HG02763 (cell line): ENCODE data around the gene TUBAL3.
"Not testable (repeated sequence)": the region's sequence is repeated elsewhere in the genome, so short reads cannot be mapped to it uniquely, and the experiment has no call there.

Source experiments
- ATAC-seq: cut with Tn5 transposase; IDR thresholded peaks from one replicate; pipeline ENCODE4 v1.9.1; 2021; ENCODE audit warnings: mild to moderate bottlenecking, moderate library complexity; ENCODE audit not compliant: unreplicated experiment

Gene TUBAL3

DNA sequence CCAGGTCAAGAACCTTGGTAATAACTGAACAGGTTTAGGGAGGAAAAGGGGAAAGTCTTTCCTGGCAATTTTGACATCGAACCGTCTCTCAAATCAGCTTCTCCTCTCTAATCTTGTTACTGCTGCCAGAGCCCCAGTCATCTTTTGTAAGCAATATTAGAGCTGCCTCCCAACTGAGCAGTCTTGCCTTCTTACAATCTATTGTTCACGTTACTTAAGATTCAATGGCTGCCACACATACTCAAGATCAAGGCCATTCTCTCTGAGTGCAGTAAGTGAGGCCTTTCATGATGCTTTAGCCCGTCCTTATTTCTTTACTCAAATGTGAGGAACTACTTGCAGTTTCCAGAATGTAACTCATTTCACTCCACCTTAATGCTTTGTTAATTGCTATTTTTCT lies 20.1 kb upstream of the TUBAL3 start:
- no peak for ATAC-seq

DNA sequence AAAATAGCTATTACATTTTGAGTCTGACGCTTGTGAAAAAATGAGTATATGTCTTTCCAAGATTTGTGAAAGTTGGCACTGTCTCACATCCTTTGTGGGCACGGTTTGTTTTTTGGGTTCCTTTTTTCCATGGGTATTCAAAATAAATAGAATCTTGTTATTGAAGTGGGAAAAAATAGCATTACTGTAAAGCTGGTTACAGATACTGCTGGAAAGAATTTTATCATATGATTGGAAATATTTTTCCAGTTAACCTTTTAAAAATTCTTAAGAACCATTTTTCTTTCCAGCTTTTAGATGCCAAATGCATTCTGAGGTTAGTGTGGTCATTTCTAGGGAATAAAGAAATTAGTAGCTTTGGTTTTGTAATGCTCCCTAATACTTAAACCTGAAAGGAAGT lies 19.1 kb upstream of the TUBAL3 start:
- ATAC-seq: no peak

DNA sequence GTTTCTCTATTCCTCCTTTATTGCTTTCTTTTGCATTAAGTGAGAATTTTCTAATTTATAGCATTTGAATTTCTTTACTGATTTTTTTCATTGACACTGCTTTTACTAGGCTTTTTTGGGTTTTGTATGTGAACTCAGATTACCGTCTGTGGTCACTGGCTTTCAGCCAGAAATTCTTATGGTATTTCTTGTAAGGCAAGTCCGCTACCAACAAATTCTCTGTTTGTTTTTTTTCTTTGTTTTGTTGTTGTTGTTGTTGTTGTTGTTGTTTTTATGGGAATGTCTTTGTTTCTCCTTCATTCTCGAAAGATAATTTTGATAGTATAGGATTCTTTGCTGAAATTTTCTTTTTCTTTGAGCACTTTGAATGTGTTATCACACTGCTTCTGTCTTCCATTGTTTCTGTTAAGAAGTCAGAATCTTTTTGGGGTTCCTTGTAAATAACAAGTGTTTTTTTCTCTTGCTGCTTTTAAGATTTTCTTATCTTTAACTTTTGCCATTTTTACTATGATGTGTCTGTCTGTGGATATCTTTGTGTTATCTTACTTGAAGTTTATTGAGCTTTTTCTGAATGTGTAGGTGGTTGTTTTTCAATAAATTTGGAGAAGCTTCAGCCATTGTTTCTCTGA lies 15.0 kb upstream of the TUBAL3 start:
- no peak for ATAC-seq

DNA sequence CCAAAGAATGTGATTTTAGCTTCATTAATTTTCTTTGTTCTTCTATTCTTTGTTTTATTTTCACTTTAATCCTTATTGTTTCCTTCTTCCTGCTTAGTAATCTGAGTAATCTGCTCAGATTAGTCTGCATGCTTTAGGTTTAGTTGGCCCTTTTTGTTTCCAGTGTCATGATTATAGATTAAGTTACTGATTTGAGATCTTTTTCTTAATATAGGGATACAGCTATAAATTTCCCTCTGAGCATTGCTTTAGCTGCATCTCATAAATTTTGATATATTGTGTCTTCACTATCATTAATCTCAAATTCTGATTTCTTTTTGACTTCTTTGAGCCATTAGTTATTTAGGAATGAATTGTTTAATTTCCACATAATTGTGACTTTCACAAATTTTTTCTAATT lies 14.0 kb upstream of the TUBAL3 start:
- ATAC-seq: no peak

- no peak for ATAC-seq
These were observed 12.4 kb upstream of the TUBAL3 start for GRCh38 chr10:5416981-5417380.

DNA sequence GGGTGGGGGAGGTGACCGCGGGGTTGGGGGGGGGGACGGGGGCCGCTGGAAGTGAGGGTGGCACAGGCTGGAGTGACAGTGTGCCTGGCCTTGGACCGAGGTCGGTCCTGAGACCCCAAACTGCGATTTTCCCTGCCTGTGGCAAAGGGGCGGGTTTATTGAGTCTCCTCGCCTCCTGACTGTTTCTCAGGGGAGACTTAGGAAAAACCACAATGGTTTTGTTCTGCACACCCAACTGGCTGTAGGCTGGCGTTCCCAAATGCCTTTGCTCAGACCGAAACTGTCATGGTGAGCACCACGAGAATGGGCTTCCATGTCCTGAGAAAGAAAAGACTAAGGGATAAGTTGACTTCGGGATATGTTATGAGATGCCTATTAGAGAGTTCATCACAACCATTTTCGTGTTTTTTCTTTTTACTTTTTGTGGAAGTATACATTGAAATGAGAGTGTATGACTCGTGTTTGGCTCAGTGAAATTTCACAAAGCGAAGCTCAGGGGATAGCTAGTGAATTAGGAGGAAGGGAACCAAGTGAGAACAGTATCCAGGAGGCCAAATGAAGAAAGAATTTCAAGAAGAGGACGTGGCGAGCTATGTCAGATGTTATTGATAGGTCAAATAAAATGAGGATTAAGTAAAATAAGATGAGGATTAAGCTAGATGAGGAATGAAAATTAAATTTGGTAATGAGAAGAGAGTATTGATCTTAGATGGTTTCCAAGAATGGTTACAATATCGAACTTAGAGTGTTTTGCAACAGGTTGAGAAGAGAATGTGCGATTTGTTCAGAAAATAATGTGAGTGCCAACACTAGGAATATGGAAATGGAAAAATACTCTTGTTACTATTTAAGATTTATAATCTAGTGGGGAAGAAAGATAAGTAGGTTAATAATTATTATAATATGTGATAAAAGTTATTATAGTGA lies 8.6 kb upstream of the TUBAL3 start:
- ATAC-seq: no peak

- peak; percentile 95 for ATAC-seq
These were observed 7.8 kb upstream of the TUBAL3 start, which contains the start of gene NET1 for GRCh38 chr10:5412277-5412941. Gene NET1 (plus strand): TSS chr10:5412557. CDS start chr10:5412693, 136 bp downstream.

DNA sequence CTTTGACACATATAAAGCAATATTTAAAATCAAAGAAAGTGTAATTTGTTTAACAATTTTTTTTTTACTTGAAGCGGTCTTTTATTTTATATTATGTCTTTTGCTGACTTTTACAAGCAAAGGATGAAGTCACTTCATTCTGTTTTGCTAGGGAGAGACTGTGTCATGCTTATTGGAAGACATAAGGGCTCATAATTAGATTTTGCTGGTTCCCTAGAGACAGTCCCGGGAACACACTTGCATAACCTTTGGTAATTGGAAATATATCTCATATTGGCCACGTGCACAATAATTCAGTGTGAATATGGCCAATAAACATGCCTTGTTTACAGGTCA lies 7.3 kb upstream of the TUBAL3 start:
- ATAC-seq: no peak

DNA sequence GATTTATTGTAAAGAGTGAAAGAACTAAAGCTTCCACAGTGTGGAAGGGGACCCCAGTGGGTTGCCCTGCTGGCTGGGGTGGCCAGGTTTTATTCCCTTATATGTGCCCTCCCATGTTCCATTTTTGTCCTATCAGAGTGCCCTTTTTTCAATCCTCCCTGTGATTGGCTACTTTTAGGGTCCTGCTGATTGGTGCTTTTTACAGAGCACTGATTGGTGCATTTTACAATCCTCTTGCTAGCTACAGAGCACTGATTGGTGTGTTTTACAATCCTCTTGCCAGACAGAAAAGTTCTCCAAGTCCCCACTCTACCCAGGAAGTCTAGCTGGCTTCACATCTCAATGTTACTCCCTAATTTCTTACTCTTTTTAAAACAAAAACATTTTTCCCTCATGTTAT lies 6.2 kb upstream of the TUBAL3 start:
- not testable (repeated sequence) for ATAC-seq

DNA sequence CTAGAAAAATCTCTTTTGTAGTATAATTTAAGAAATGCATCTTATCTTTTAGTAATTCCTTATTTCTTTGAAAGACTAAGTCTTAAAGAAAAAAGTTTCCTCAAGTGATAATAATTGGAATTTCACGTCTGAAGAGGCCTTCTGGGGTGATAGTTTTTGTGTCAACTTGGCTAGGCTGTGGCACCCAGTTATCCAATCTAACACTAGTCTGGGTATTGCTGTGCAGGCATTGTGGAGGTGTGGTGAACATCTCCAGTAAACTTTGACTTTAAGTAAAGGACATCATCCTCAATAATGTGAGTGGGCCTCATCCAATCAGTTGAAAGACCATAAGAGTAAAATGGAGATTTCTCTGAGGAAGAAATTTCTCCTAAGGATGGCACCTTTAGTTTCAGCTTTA lies 2.3 kb upstream of the TUBAL3 start:
- ATAC-seq: no peak

DNA sequence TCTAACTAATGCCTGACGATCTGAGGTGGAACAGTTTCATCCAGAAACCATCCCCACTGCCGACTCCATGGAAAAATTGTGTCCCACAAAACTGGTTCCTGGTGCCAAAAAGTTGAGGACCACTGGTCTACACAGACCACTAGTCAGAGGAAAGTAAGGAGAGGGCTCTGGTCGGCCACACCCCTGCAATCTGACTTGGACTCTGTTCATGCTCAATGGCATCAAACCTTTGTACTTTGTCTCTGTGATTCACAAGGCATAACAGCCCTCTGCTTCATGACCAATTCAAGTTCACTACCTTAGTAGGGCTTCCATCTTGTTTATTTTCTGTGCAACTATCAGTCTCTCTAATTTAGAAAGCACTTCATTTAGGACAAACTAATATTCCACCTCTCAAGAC lies 1.8 kb downstream of the TUBAL3 start:
- ATAC-seq: no peak

DNA sequence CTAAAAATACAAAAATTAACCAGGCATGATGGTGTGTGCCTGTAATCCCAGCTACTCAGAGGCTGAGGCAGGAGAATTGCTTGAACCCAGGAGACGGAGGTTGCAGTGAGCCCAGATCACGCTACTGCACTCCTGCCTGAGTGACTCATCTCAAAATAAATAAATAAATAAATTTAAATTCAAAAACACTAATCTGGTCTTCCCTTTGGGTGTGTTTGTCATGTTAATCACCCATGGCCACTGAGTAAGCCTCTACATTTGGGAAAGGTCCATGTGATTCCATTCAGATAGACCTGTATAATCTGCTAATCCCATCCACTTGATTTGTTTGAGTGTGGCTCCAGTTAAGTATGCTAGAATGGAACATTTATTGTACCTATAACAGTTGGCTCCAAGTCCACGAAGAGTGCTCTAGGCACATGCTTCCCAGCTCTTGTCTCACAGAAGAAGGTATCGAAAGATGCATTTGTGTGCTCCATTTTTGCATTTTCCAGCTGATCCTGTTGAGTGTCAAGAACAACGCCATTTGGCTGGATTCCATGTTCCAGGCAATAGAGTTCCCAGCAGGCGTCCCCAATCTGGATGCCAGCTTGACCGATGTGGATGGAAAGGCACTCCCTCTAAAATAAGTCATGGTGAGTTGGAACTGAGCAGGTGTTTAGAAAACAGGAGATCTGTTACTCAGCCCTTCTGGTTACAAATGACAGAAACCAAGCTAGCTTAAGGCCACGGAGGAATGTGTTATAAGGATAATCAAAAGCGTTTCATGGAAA lies 4.0 kb downstream of the TUBAL3 start:
- no peak for ATAC-seq

GRCh38 chr10:5399332-5399731 lies 5.3 kb downstream of the TUBAL3 start:
- no peak for ATAC-seq

GRCh38 chr10:5396556-5397300 lies 7.9 kb downstream of the TUBAL3 start:
- ATAC-seq: no peak

DNA sequence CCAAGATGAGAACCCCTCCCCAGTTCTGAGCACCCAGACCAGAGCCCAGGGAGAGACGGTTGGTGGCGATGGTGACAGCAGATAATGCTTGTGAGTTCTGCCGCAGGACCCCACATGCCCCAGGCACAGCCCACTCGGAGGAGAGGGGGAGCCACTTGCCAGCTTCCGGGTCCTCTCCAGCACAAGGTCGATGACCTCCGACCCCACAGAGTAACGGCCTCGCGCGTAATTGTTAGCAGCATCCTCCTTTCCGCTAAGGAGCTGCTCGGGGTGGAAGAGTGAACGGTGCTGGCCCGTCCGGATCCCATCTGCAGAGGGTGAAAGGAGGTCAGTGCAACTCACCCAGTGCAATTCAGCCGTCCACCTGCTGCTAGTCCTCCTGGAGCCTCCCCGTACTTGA lies 9.5 kb downstream of the TUBAL3 start:
- ATAC-seq: no peak

- no peak for ATAC-seq
These were observed 11.1 kb downstream of the TUBAL3 start for GRCh38 chr10:5393529-5393928.

- ATAC-seq: no peak
These were observed 12.8 kb downstream of the TUBAL3 start for GRCh38 chr10:5391790-5392189.

GRCh38 chr10:5390607-5391205 lies 13.9 kb downstream of the TUBAL3 start:
- ATAC-seq: no peak

DNA sequence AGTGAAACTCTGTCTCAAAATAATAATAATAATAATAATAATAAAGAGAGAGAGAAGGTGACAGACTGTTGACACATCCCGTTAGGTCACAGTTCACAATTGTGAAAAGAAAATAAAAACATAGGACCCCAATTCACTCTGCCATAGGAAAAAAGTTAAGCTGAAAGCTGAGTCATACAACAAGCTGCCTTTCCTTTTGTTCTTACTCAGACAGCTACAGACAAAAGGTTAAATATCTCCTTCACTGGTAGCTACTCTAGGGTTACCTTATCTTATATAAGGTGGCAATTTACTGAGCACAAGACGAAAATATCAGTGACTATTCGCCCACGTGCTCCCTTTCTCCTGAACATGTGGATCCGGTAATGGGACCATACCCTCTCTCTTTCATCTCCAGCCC lies 17.5 kb downstream of the TUBAL3 start:
- ATAC-seq: no peak

- no peak for ATAC-seq
These were observed 19.4 kb downstream of the TUBAL3 start for GRCh38 chr10:5385224-5385623.
